Measurements from ENCODE around the gene AFF1.
A peak's percentile ranks its signal among the peaks of the same experiment; 100 is the strongest.
"Not testable (repeated sequence)": the region's sequence is repeated elsewhere in the genome, so short reads cannot be mapped to it uniquely, and the experiment has no call there.

Gene AFF1

DNA sequence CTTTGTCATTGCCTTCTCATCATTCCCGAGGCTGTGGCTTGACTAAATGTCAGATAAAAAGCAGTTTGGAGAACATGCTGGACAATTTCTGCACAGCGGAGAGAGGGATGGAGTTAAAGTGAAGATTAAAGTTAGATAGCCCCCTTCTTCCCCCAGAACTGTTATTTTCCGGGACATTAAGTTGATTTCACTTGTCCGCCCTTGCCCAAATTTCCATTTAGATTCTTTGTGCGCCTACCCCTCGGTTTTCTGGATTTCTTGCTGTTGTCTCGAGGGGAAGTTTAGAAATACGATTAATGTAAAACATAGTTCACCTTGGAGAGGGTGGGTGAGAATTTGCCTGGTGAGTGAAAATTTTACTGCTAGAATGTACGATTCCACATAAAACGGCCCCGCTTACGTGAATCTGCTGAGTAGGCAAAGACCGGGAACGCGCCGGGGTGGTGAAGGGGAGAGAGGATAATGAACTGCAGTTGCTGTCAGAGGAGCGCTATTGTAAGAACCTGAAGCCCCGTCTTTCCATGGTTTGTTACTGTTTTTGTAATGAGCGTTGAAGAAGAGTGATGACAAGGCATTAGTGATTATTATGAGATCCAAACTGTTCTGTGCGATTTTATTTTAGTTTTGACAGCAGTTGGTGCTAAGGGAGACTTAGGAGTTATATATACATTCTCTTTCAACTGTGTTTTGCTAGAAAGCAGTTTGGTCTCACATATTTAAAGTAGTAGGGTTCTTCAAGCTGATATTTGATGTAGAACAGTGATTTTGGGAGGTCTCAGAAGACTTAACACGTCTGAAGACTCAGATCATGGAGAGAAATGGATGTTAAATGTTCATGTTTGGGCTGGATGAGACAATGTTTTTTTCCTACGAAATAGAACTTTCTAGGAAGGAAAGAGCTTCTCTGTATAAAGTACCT is 73.0 kb downstream of the AFF1 start:
- peak in 1 of 2 donors; percentile 6 for DNase-seq (ENCODE audit: low read depth in 2 of 2, low spot score in 1 of 2)

DNA sequence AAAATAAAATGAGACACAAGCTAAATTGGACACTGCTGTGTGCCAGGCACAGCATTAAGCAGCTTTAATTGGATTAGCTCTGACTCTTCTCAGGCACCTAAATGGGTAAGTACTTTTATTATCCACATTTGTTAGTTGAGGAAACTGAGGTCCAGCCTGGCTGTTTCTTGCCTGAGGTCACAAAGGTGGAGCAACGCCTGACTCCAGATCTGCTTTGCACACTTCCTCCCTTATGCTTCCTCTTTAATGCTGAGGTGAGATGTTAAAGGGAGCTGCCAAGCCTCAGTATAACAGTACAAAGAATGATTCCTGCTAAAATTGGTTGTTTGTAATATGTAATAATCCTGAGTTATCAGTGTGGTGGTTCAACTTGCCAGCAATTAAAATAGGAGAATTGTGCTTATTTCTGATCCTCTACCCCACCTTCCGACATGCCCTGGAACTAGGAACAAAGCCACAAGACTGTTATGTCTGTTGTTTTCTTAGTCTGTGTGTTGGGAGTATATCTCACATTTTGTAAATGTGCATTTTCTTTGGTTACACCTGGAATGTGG is 74.4 kb downstream of the AFF1 start:
- no peak for DNase-seq (ENCODE audit: low read depth in 2 of 2, low spot score in 1 of 2)

DNA sequence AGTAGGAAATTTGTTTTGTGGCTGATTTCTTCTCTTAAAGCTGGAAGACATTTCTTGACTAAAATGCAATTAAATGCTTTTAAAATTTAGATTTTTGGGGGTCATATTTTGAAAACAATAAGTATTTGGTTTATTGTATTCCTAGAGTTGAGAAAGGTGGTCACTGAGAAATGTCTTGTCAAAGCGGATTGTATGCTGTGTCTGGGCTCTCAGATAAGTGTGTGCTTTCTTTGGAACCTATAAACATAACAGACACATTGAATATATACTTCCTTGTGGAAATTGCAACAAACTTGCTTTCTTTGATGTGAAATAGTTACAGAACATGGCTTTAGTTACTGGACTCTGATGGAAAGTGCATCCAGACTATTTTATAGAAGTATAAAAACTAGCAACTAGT is 75.4 kb downstream of the AFF1 start:
- no peak for DNase-seq (ENCODE audit: low read depth in 2 of 2, low spot score in 1 of 2)

DNA sequence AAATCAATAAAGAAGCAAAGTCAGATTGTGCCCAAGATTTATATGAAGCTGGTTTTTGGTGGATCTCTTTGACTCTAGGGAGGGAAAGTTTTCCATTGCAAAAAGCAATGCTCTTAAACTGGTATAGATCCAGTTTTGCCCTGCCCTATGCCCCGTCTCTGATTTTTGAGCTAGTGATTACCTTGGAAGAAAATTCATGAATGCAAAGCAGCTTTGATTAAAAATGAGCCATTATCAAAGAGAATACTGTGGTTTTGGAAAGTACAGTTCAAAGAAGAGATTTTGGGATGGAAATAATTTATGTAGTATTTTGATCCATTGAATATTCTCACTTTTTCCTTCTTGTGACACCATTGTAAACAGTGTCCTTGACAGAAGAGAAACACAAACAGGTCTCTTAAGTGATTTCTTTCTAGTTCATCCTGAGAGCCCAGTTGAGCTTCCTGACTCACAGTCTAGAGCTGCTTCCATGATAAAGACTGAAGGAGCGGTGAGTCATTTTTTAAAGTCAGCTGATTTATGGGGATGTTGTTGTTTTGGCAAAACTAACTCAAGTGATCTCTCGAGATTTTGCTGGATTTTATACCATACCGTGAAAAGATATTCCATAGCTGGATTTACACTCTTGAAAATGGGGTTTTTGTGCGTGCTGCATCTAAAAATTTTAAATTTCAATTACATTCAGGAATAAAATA is 76.7 kb downstream of the AFF1 start:
- no peak for DNase-seq (ENCODE audit: low read depth in 2 of 2, low spot score in 1 of 2)

DNA sequence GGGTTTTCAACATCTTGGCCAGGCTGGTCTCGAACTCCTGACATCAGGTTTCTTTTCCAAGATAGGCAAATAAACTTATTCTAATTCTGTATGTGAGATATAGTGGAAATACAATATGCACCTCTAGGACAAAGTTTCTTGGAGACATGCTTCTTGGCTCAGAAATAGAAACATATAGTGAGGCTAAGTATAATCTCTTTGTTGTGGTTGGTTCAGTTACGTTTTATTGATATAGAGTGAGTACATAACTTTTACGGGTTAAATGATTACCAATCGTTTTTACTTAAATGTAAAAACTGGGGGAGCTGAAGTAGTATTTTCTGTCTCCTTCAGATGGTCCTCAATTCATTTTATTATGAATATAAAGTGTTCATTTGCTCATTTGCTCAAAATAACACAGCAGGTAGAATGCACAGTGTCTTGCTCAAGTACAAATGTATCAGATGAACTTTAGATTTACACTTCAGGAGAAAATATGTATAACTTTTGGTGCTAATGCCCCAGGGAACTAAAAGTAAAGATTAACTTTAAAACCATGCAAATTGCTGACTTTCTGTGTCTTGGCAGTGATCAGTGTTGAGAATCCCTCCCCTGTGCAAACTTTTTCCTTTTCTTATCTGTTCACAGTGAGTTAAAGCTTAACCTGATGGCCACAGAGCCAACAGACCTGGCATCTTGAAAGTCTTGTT is 77.6 kb downstream of the AFF1 start:
- DNase-seq (ENCODE audit: low read depth in 2 of 2, low spot score in 1 of 2), result no peak

DNA sequence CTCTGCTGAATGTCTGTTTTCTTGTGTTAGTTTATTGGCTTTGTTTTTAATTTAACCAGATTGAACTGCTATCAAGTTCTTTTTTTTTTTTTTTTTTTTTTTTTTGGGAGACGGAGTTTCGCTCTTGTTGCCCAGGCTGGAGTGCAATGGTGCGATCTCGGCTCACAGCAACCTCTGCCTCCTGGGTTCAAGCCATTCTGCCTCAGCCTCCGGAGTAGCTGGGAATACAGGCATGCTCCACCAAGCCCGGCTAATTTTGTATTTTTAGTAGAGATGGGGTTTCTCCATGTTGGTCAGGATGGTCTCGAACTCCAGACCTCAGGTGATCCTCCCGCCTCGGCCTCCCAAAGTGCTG is 78.1 kb downstream of the AFF1 start:
- DNase-seq (ENCODE audit: low read depth in 2 of 2, low spot score in 1 of 2), result not testable (repeated sequence)

DNA sequence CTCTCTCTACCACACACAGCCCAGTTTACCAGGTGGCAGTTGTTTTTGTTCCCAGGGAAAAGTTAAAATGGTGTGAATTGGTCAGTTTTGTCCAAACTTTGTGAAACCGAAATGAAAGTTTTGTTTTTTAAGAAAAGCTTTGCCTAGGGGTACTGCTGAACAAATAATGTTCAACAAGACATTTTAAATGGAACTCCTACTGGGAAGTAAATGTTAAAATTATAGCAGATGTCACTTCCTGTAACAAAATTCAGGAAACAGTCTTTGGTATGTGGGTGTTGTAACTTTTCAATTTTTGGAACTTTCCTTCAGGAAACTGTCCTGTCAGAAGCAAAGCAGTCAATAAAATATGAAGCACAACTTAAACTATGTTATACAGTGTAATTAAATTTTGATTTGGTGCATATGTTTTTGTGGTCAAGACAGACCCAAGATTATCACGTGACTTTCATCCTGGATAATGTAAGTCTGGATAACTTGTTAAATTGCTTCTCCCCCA is 79.5 kb downstream of the AFF1 start:
- no peak for DNase-seq (ENCODE audit: low read depth in 2 of 2, low spot score in 1 of 2)

DNA sequence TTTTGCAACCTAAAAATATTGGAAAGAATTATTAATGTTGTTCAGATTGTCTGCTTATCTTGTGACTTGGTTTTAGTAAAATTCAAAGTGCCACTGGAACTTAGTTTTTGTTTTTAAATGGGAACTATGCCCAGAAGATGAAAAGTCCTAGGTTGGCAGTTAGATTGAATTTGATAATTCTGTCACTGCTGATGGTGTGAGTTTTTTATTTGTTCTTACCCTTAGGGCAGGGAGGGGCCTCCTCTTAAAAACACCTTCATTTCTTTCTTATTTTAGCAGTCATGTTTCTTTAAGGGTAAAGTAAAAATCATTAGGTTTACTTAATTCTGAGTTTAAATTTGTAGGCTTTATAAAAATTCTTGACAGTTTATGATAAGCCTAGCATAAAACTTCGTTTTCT is 80.6 kb downstream of the AFF1 start:
- DNase-seq (ENCODE audit: low read depth in 2 of 2, low spot score in 1 of 2), result no peak

DNA sequence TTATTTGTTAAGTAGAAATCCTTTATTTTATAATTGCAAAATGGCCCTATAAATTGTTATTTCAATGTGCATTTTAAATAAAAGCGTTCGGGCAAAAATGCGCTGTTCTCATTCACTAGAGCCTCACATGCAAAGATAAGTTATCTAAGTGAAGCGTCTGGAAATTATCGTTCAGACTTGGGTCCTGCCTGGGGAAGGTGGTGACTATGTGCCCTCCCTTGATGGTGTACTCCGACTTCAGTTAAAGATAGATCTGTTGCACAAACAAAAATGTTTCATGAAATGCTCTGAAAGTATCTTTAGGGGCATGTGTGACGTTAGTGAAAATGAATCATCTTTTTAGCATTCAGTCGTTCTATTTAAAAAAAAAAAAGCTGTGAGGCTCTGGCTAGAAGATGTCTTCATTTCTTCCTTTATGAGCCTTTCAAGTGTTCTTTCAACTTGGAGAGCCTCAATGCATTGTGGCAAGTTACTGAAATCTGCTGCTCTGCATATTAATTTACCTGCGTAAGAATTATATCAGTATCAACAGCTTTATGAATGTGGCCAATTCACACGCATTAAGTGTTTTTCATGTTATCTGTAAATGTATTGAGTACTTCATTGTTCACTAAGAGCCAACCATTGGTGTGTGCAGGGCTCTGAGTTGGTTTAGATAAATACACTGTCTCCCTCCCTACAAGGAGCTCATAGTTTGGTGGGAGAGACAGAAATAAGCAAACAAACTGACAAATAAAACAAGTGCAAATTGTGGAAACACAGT is 83.0 kb downstream of the AFF1 start:
- DNase-seq (ENCODE audit: low read depth in 2 of 2, low spot score in 1 of 2), result no peak

DNA sequence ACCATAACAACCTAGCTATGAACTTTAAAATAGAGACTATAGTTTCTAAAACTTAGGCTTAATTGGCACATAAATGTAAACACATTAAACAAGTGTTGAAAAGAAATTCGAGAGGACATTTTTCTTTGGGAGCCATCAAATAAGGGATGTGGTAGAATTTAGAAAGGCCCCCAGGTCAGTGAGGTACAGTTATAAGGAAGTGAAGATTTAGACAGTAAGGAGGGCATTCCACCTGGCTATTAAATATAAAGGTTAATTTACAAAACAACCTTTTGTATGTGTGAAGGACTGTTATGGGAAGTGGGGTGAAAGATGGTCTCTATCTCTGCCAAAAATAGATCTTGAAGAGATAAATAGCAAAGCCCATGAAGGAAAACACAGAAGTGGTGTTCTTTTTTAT is 83.9 kb downstream of the AFF1 start:
- no peak for DNase-seq (ENCODE audit: low read depth in 2 of 2, low spot score in 1 of 2)

DNA sequence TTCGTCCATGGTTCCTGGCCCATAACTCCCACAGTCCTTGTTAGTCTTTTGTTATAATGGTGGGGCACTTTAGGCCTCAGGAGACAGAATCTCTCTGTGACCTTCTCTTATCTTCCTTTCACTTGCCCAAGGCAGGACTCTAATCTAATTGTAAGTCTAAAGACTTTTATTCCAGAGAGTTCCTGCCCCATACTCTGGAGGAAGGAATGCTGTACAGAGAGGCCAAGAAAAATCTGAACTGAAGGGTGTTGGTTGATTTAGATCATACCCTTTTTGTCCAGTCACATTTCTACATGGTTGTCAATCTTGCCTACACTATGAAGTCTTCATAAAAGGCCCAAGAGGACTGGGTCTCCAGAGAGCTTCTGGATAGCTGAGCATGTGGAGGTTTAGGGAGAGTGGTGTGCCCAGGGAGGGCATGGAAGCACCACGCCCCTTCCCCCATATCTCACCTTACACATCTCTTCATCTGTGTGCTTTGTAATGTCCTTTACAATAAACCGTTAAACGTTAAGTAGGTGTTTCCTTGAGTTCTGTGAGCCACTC is 84.5 kb downstream of the AFF1 start:
- DNase-seq (ENCODE audit: low read depth in 2 of 2, low spot score in 1 of 2), result no peak

DNA sequence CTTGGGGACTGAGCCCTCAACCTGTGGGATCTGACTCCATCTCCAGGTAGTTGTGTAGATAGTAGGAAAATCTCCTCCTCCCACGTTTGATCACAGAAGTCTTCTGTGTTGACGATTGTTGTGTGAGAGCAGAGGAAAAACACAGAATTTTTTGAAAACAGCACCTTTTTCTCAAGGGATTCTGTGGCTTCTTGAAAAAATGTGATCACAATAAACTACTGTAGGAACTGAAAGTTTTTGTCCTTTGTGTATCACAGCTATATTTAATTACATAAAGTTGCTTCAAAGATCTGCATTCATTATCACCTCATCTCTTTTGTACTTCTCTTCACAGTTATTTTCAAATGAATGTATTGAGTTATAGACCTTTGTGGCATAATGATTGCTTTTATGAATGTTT is 85.1 kb downstream of the AFF1 start:
- no peak for DNase-seq (ENCODE audit: low read depth in 2 of 2, low spot score in 1 of 2)

DNA sequence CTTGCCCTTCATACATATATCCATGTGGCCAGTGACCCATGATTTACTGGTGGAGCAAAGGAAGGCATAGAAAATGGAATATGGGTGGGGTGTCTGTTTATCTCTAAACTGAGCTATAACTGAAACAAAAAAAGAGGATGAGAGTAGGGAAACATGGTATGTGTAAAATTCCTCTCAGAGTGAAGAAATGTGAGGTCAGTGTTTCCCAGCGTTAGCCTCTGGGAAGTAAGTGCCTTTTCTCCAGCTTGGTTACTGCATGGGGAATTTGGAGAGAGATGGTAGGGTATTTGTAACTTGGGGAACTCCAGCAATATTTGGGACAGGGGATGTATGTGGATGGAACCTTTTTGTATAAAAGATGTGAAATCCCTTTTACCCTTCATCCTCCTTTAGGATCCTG is 89.4 kb downstream of the AFF1 start:
- DNase-seq (ENCODE audit: low read depth in 2 of 2, low spot score in 1 of 2), result no peak

DNA sequence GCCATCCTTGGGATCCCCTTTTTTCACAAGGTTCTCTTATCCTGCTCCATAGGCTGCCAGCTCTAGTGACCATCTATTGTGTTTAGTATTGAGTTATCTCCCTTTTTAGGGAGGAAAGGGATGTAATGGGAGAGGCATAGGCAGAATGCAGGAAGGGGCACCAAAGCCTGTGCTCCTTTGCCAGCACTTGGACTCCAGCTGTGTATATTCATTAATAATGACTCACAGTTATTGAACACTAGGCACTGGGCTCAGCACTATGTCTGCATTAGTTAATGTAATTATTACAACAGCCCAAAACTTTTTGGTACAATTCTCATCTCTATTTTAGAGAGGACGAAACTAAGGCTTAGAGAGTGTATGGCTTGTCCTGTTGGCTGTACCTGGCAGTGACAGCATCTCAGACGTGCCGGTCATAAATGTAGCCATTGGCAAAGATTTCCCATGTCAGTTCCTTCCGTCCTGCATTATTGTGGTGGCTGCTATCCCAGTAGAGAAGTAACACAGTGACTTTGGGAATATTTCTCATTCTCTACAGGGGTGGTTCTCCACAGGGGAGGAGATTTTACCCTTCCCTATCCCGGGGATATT is 90.3 kb downstream of the AFF1 start:
- no peak for DNase-seq (ENCODE audit: low read depth in 2 of 2, low spot score in 1 of 2)

DNA sequence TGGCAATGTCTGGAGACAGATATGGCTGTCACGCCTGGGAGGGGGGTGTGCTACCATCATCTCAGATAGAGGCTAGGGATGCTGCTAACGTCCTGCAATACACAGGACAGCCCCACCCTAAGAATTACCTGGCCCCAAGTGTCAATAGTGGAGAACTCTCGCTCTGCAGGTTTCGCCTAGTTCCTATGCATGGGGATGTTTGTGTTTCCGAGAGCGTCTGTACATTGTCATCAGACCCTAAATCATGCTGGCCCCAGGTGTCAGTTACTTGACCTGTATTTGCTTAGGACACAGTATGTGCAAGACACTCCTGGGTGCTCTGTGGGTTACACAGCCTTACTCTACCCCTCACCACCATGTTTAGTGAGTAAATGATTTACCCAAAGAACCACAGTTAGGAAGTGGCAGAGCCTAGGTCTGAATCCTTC is 90.8 kb downstream of the AFF1 start:
- no peak for DNase-seq (ENCODE audit: low read depth in 2 of 2, low spot score in 1 of 2)

DNA sequence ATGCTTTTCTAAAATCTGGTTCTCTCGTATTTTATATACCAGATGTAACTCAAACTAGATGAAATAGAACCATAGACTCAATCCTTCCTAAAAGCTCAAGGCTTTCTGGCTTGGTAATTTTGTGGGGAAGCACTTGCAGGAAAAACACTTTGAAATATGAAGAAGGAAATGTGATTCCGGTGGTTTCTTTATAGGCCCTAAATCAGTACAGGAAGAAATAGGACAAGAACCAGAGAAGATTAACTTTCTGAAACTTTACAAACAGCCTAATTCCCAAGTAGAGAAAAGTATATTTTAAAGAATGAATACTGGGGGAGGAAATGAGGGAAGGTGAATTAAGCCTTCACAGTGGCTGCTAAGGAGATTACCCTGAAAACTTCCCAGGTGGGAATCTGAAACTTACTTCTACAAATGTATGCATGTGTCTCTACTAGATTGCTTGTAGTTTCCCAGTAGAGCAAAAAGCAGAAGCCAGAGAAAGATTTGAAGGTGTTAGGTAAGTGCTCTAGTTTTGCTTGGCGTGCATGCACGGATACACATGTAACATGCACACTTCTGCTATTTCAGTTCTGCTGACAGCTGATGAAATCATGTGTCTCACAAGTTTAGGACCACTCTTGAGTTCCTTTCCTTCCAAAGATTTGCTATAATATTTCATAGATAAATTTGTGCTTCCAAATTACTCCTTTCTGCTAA is 92.1 kb downstream of the AFF1 start:
- no peak for DNase-seq (ENCODE audit: low read depth in 2 of 2, low spot score in 1 of 2)

DNA sequence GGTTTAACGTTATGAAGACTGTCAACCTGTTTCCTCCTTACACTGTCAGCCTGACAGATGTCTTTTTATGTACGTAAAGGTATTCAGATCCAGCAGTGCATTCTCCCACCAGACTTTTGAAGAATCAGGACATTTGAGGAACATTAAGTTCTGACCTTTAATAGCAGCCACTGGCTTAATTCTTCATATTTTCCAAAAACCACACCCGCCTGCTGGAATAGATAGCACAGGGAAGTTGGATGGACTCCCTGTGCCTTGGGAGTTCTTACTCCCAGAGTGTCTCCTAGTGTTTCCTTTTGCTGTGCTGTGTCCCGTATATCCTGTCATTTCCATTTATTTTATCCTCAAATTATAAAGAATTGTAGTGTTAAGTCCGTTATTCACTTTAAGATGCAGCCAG is 94.5 kb downstream of the AFF1 start:
- no peak for DNase-seq (ENCODE audit: low read depth in 2 of 2, low spot score in 1 of 2)

DNA sequence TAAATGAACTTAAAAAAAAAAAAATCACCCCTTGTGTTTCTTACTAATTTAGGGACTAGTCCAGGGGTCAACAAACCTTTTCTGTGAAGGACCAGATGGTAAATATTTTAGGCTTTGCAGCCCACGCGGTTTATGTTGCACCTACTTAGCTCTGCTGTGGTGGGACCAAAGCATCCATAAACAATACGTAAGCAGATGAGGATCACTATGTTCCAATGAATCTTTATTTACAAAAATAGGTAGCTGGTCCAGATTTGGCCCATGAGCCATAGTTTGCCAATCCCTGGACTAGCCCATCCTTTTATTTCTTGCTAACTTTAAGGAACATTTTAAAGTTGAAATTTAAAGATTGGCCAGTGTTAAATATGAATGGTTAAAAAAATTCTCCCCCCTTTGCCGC is 95.3 kb downstream of the AFF1 start:
- no peak for DNase-seq (ENCODE audit: low read depth in 2 of 2, low spot score in 1 of 2)

DNA sequence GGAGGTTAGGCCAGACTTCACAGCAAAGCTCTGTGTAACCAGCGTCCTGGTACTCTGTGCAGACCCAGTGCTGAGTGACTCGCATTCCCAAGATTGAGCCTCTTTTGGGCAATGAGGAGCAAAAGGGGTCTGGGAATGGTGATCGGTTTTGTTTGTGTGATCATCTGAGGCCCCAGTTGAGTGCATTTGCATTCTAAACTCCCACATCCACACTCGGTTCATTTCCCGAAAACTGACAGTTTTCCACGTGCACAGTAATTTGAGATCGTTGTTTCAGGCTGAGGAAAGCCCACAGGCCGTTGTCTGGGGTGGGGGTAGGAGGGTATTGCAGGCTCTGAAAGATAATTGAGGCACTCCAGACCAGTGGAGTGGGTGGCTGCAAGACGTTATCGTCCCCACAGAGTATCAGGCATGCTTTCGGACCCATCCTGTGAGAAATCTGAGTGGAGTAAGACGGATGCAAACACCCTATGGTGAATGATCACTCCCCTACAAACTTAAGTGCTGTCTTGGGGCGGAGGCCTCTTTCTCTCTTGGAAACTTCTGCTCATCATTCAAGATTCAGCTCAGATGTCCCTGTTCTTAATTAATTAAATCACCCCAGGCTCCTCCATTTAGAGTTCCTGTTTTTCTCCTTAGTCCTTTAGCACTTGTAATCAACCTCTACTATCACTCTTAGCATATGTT is 96.1 kb downstream of the AFF1 start:
- DNase-seq (ENCODE audit: low read depth in 2 of 2, low spot score in 1 of 2), result no peak
